OCI-LY1 (cell line): ENCODE data around the gene CCBE1.

ENCODE experiments used
- H2AFZ ChIP-seq: fragments of 200-600 bp; sonication (generic), shearing (Covaris generic); 2 replicates; pipeline ENCODE4 v1.6.0; 2014; ENCODE audit warnings: antibody characterized with exemption, mild to moderate bottlenecking, low read length
- H3F3A ChIP-seq: fragments of 200-600 bp; sonication (generic), shearing (Covaris generic); 2 replicates; pipeline ENCODE4 v1.6.0; 2014; ENCODE audit warnings: mild to moderate bottlenecking, antibody characterized with exemption, low read length, moderate library complexity; ENCODE audit not compliant: insufficient read depth
- H3K27ac ChIP-seq: fragments of 200-600 bp; sonication (generic); 2 replicates; pipeline ENCODE4 v1.5.1; 2014; ENCODE audit warnings: low read length, mixed run types, mild to moderate bottlenecking, low read depth; ENCODE audit not compliant: poor library complexity, severe bottlenecking
- H3K27me3 ChIP-seq: fragments of 200-600 bp; sonication (generic); 2 replicates; pipeline ENCODE4 v1.6.0; 2014; ENCODE audit warnings: antibody characterized with exemption, mild to moderate bottlenecking, low read length, moderate library complexity; ENCODE audit not compliant: insufficient read depth
- H3K36me3 ChIP-seq: fragments of 200-600 bp; sonication (generic); 2 replicates; pipeline ENCODE4 v1.6.1; 2014; ENCODE audit warnings: mild to moderate bottlenecking, antibody characterized with exemption, low read length, moderate library complexity, mixed read lengths; ENCODE audit not compliant: insufficient read depth
- H3K4me1 ChIP-seq: fragments of 200-600 bp; sonication (generic); 2 replicates; pipeline ENCODE4 v1.5.1; 2014; ENCODE audit warnings: mild to moderate bottlenecking, low read length, moderate library complexity; ENCODE audit not compliant: insufficient read depth, severe bottlenecking
- H3K4me2 ChIP-seq: fragments of 200-600 bp; sonication (generic), shearing (Covaris generic); 2 replicates; pipeline ENCODE4 v1.6.1; 2014; ENCODE audit warnings: low read length
- H3K4me3 ChIP-seq: fragments of 200-600 bp; sonication (generic); 2 replicates; pipeline ENCODE4 v1.5.1; 2014; ENCODE audit warnings: low read length, low read depth, mild to moderate bottlenecking, mixed read lengths; ENCODE audit not compliant: poor library complexity, severe bottlenecking
- H3K79me2 ChIP-seq: fragments of 200-600 bp; shearing (Covaris generic); 2 replicates; pipeline ENCODE4 v1.6.1; 2016; ENCODE audit warnings: mixed run types, low read length, mixed read lengths; ENCODE audit not compliant: insufficient read depth
- H3K9ac ChIP-seq: fragments of 200-600 bp; sonication (generic), shearing (Covaris generic); 2 replicates; pipeline ENCODE4 v1.6.1; 2014; ENCODE audit warnings: mild to moderate bottlenecking, low read length, mixed read lengths
- H3K9me2 ChIP-seq: fragments of 200-600 bp; sonication (generic), shearing (Covaris generic); 2 replicates; pipeline ENCODE4 v1.6.1; 2014; ENCODE audit warnings: low read depth, mild to moderate bottlenecking, low read length, mixed read lengths
- H3K9me3 ChIP-seq: fragments of 200-600 bp; shearing (Covaris generic); 2 replicates; pipeline ENCODE4 v1.6.1; 2014; ENCODE audit warnings: low read length, mixed read lengths
- H4K20me1 ChIP-seq: fragments of 200-600 bp; sonication (generic), shearing (Covaris generic); 2 replicates; pipeline ENCODE4 v1.6.0; 2016; ENCODE audit warnings: mild to moderate bottlenecking, low read length; ENCODE audit not compliant: insufficient read depth
- EZH2 ChIP-seq: fragments of 200-600 bp; sonication (generic), shearing (Covaris generic); IDR thresholded peaks from 2 replicates; pipeline ENCODE4 v1.8.0; 2017; ENCODE audit warnings: borderline replicate concordance, mixed run types, mild to moderate bottlenecking, antibody characterized with exemption, low read length, moderate library complexity, mixed read lengths
- TF ChIP-seq, protein P1 (sequence below): fragments of 200-600 bp; sonication (generic), shearing (Covaris generic); IDR thresholded peaks from 2 replicates; pipeline ENCODE4 v1.5.1; 2017; ENCODE audit warnings: mild to moderate bottlenecking, antibody characterized with exemption, low read length, moderate library complexity, mixed read lengths

Gene CCBE1

DNA sequence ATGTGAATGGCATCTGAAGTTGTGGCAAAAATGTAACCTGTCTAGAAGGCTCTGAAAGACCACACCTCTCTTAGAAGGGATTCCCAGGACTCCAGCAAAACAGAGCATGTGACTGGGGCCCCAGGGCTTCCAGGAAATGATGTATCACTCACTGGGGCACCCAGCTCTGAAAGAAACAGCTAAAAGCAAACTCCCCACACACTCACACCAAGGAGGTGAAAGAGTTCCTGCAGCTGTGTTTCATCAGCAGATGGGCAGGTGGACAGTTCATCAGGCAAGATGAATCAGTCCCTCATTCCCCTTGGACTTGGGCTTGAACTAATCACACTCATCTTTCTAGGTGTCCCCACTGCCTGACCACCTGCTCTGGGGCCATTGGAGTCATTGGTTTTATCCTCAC, 76.2 kb downstream of the CCBE1 start:
- Histone ChIP-seq H3K79me2 (no peaks in the 10 kb centered on the region), H3K4me3 (no peak overlapping the region), H3K9me3 (no peaks in the 10 kb centered on the region), H3K9ac (no peak overlapping the region), H3K4me1 (no peaks in the 10 kb centered on the region), H3K4me2 (no peak overlapping the region), H3K36me3 (no peaks in the 10 kb centered on the region), H3F3A (no peaks in the 10 kb centered on the region), H4K20me1 (no peaks in the 10 kb centered on the region), H3K27ac (no peak overlapping the region), H3K9me2 (no peaks in the 10 kb centered on the region), H2AFZ (no peak overlapping the region), H3K27me3 (no peaks in the 10 kb centered on the region)
- no peak for TF ChIP-seq EZH2
- TF ChIP-seq, protein P1, sequence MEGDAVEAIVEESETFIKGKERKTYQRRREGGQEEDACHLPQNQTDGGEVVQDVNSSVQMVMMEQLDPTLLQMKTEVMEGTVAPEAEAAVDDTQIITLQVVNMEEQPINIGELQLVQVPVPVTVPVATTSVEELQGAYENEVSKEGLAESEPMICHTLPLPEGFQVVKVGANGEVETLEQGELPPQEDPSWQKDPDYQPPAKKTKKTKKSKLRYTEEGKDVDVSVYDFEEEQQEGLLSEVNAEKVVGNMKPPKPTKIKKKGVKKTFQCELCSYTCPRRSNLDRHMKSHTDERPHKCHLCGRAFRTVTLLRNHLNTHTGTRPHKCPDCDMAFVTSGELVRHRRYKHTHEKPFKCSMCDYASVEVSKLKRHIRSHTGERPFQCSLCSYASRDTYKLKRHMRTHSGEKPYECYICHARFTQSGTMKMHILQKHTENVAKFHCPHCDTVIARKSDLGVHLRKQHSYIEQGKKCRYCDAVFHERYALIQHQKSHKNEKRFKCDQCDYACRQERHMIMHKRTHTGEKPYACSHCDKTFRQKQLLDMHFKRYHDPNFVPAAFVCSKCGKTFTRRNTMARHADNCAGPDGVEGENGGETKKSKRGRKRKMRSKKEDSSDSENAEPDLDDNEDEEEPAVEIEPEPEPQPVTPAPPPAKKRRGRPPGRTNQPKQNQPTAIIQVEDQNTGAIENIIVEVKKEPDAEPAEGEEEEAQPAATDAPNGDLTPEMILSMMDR = no peak

- Histone ChIP-seq H3K9ac (no peak overlapping the region), H4K20me1 (no peaks in the 10 kb centered on the region), H3K27me3 (no peaks in the 10 kb centered on the region), H3K4me3 (no peak overlapping the region), H3K9me2 (no peaks in the 10 kb centered on the region), H3K79me2 (no peaks in the 10 kb centered on the region), H2AFZ (no peak overlapping the region), H3K9me3 (no peaks in the 10 kb centered on the region), H3K4me2 (no peak overlapping the region), H3K4me1 (no peaks in the 10 kb centered on the region), H3K36me3 (no peaks in the 10 kb centered on the region), H3F3A (no peaks in the 10 kb centered on the region), H3K27ac (no peak overlapping the region)
- no peak for TF ChIP-seq EZH2
- TF ChIP-seq, protein P1 = no peak
Measured at GRCh38 chr18:59620381-59620780, 76.8 kb downstream of the CCBE1 start.

- Histone ChIP-seq H3K79me2 (no peaks in the 10 kb centered on the region), H3K4me1 (no peaks in the 10 kb centered on the region), H3K36me3 (no peaks in the 10 kb centered on the region), H3K27ac (no peak overlapping the region), H3K4me3 (no peak overlapping the region), H3K27me3 (no peaks in the 10 kb centered on the region), H3K9me2 (no peaks in the 10 kb centered on the region), H3K9me3 (no peaks in the 10 kb centered on the region), H3K9ac (no peak overlapping the region), H2AFZ (no peak overlapping the region), H3K4me2 (no peak overlapping the region), H4K20me1 (no peaks in the 10 kb centered on the region), H3F3A (no peaks in the 10 kb centered on the region)
- TF ChIP-seq EZH2 = no peak
- TF ChIP-seq, protein P1 = no peak
Measured at GRCh38 chr18:59619816-59620215, 77.4 kb downstream of the CCBE1 start.
